Brain pericyte (primary cell): ENCODE measurements around the gene NGFR.
"Not testable (repeated sequence)": the region's sequence is repeated elsewhere in the genome, so short reads cannot be mapped to it uniquely, and the experiment has no call there.

ENCODE experiments used
- DNase-seq: peaks from one replicate; pipeline ENCODE4 v3.0.0-alpha.2; 2012; ENCODE audit warnings: low read depth, low spot score

NGFR gene

DNA sequence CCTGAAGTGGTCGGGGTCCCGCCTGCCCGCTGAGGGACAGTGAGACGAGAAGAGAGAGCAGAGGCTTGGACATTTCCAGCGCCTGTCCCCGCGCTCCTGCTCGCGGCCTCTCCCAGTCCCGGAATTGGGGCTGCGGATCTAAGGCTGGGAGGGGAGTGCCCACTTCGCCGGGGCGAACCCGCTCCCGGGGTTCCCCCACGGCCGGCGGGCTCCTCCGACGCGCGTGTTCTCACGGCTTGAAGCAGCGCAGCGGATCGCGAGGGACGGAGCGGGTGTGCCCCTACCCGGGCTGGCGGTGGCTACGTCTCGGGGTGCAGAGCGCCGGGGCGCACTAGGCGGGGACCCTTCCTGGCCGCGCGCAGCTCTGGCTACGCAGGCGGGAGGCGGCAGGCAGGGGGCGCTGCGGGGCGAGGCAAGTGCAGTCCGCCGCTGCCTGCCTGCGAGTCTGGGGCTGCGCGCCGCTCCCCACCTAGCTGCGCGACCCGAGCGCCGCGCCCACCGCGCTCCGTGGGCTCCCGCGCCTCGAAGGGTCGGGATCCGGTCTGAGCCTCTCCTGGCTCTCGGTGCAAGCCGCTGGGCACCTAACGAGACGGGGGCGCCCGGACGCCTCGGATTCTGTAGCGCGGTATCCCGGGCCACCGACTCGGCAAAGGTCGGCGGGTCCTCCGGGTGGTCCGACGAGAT, 1.2 kb downstream of the NGFR start:
- no peak for DNase-seq

DNA sequence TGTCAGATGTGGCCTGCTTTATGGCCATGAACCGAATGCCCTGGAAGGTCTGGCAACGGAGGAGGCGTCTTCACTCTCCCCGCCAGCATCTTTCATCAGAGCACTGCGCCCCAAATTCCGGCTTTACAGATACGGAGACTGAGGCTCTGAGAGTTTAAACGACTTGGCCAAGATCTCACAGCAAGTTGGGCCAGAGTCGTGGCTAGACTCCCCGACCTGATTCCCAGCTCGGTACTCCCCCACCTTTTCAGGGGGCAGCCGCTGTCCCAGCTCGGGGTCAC, 1.7 kb downstream of the NGFR start:
- DNase-seq = no peak

DNA sequence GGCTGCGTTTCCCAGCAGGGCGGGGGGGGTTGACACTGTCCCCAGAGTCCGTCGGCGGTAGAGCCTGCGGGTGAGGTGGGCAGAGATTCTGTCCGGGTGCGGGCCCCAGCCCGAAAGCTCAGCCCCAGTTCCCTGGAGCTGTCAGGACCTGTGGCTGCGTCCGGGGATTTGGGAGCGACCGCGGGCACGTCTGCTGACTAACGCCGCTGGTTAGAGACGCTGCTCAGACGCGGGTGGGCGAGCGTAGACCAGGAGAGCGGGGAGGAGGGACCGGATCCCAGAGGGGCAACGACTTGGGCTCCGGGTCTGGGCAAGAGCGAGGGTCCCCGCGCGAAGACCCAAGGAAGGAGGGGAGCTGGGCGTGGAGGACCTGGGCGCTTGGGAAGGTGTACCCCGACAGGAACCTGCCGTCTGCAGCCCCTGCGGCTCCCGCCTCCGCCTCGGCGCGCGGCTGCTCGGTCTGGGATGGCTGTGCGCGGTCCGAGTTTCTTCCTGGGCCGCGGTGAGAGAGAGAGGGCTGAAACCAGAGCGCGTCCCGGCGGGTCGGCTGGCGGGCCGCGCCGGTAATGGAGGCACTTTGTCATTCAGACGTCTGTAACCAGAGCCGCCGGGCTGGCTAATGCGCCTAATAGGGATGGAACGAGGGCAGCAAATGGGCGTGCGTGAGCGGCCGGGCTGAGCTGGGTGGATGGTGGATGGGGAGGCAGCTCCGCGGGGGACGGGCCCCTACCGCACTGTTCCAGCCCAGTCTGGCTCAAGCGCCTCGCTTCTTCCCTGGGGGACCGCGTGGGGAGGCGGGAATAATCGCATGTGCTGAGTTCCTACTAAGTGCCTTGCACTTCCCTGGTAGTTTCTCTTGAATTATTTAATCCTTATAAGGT, 2.3 kb downstream of the NGFR start:
- DNase-seq = no peak

DNA sequence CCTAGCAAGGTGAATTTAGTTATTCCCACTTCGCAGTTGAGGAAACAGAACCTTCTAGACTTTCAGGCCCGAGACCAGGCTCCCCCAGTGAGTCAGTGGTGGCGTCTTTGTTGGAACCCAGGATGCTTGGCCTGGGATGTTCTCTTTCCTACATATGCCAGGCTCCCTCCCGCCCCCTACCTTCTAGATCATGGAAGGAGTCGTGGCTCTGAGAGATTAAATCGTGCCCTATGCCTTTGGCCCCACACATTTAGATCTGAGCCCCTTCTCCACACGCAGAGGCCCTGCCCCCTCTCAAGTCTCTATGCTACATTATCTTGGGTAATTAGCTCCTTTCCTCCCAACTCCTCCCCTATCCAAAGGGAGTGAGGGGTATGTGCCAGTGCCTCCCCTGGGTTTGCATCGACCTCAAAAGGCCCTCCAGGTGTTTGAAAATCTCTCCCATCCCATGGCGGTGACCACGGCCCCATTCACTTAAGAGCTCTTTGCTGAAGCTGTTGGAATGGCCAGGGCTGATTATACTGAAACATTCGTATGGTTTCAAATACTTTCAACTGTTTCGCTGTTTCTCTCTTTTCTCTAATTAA, 3.0 kb downstream of the NGFR start:
- no peak for DNase-seq

DNA sequence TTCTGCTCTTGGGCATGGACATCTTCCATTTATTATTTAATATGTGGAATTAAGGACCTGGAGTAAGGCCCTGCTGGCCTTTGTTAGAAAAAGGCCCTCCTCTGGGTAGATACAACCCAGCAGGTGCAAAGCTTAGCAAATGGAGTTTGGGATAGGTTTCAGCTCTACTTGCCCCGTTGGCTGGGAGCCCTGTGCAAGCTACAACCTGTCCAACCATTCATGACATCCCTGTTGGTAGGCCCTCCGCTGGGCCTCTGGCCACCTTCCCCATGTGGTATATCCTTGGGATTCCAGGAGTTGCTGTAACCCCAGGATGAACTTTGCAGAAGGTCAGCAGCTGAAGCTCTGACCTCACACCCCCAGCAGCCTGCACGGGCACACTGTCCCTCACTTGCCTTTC, 6.4 kb downstream of the NGFR start:
- DNase-seq = no peak

DNA sequence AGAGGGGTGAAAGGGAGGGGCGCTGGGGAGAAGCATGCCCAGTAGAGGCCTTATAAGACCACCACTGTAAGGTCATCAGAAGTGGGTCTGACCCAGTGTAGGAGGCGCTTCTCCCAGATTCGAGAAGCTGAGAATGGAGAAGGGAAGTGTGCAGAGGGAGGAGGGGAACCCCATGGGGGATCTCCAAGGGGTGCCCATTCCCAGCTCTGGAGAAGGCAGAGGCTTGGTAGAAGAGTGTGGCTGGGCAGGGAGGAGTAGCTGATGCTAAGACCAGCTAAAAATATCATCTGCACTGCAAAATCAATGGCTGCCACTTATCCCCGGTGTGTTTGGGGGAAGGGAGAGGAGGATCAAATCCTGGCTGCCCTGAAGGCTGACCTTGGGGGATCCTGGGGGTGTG, 7.2 kb downstream of the NGFR start:
- DNase-seq = no peak

DNA sequence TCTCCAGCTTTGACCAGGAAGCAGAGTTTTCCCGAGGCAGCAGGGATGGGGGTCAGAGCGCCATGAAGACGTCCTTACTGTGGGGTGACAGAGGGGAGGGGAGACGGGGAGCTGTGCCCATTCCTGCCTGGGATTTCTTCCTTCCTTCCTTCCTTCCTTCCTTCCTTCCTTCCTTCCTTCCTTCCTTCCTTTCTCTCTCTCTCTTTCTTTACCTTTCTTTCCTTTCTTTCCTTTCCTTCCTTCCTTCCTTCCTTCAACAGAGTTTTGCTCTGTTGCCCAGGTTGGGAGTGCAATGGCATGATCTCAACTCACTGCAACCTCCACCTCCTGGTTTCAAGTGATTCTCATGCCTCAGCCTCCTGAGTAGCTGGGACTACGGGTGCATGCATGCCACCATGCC, 7.6 kb downstream of the NGFR start:
- not testable (repeated sequence) for DNase-seq

DNA sequence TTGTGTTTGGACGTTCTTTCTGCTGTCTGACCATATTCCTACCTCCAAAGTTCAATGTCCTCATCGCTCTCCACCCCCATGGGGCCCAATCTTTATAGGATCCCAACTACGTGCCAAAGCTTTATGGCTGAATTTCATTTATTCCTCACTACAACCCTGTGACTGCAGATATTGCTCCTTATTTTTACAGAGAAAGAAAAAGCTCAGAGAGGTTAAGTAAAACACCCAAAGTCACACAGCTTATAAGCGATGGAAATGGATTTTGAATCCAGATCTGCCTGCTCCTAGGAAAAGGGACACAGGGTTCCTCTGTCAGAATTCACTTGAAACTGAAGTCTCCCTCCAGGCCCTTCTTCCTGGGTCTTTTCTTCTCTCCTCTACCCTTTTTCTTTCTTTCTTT, 9.3 kb downstream of the NGFR start:
- no peak for DNase-seq

DNA sequence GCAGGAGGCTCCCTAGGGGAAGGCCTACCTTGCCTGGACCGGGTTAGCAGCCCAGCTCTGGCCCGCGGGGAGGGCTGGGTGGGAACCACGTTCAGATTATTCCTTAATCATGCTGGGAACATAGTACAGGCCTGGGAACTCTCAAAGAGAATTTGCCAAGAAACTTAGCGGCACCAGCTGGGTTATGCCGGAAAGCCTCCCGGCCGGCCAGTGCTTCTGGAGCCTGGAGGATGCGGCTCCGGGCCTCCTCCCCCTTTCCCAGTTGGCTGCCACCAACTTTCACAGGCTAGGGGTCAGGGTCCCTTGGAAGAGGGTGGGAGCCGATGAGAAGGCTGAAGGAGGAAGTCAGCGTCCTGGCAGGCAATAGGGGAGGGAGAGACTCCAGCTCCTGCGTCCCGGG, 10.8 kb downstream of the NGFR start:
- DNase-seq = no peak

DNA sequence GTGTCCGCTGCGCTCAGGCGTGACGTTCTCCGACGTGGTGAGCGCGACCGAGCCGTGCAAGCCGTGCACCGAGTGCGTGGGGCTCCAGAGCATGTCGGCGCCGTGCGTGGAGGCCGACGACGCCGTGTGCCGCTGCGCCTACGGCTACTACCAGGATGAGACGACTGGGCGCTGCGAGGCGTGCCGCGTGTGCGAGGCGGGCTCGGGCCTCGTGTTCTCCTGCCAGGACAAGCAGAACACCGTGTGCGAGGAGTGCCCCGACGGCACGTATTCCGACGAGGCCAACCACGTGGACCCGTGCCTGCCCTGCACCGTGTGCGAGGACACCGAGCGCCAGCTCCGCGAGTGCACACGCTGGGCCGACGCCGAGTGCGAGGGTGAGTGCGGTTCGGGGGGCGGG, 11.2 kb downstream of the NGFR start:
- no peak for DNase-seq

DNA sequence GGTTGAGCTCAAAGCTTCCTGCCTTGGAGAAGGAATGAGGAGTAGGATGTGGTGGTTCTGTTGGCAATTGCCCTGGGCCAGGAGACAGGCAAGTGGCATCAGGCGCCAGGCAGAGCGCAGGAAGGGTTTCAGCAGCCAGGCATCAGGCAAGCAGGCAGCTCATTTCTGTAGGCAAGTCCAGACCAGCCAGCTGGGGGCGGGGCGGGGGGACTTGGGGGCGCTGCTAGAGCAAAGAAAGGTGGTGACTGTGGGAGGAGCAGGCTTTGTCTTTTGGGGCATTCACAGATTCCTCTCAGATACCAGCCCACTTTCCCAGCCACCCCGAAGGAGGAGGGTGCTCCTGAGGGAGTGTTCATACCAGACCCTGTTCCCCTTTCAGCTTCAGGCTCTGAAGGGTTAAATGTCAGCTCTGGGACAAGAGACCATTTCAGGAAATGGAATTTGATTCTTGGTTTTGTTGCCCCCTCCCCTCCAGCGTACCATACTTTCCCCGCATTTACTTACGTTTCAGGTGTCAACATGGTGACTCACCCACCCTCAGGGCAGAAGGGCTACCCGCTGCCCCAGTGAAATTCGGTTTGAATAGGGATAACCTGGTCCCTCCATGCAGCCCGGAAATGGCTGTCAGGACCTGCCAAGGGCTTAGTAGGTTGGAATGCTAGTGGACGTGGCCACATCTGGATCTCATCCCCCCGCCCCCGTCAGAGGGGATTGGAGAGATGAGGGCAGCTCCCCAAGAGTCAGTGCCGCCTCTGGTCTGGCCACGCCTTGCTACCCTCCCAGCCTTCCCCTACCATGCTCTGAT, 13.2 kb downstream of the NGFR start:
- DNase-seq = no peak

DNA sequence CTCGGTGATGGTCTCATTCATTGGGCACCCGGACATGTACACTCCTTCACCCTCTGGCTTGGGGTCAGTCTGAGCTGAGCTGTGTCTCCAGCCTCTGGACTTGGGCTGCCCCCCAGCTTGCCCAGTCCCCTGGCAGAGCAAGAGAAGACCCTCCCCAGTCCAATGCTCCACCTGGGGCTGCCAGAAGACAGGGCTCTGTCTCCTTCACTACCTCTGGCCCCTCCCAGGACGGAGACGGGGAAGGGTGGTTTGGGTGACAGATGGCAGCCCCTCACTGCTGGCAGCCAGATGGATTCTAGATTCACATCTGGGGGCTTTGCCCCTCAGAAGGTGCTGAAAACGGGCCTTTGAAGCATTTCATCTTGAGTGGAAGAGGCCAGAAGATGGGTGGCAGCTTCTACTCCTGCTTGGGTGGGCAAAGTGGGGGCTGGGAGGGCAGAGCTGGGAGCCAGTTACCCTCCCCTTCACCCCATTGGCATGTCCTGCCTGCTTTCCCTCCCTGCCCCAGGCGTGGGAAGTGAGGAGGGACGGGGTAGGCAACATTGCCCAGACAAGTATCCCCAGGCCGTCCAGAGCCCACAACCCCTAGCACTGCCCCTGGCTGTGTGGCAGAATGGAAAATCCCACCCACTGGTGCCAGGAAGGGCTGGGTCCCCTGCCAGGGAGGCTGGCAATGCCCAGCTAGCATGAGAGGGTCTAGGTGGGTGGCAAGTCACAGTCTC, 13.9 kb downstream of the NGFR start:
- no peak for DNase-seq

DNA sequence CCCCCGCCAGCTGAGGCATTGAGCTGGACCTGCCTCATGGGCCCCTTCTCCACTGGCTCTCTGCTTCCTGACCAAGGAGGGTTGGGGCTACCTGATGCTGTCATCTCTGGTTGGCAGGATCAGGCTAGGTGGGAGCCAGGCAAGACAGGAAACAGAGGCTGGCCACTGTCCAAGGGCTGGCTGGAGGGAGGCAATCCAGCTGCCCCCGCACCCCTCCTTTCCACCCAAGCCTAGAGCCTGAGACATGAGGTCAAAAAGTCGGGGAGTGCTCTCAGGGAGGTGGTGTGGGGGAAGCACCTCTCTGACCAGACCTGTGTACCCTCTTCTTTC, 14.5 kb downstream of the NGFR start:
- no peak for DNase-seq

DNA sequence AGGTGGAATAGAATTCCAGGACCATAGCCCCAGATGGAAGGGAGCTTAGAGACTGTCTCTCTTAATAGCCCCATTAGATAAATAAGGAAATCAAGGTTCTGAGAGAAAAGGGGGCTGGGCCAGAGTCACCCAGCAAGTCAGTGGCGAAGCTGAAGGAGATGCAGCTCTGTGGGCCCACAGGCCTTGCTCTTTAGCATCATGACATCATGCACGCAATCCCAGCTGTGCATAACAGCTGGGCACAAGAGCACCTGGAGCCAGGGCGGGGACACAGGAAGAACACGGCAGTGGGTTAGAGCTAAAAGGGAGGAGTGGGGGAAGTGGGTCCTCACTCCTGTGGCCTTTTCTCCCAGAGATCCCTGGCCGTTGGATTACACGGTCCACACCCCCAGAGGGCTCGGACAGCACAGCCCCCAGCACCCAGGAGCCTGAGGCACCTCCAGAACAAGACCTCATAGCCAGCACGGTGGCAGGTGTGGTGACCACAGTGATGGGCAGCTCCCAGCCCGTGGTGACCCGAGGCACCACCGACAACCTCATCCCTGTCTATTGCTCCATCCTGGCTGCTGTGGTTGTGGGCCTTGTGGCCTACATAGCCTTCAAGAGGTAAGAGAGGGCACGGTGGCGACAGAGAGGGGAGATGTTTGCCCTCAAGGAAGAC, 15.1 kb downstream of the NGFR start:
- DNase-seq = no peak

DNA sequence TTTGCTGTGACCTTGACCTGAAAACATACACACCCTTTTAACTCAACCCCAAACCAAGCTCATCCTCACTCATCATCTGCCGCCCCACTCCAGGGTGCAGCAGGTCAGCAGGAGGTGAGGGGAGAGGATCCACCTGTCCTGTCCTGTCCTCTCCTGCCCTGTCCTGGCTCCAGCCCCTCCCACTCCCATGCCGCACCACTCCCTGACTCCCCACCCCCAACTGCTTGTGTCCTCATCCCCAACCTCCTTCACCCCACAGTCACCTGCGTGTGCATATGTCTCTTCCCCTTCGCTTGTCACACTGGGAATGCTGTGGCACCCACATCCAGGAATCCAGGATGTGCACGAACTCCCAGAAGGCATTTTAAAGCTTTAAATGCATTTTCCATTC, 15.6 kb downstream of the NGFR start:
- DNase-seq = no peak

DNA sequence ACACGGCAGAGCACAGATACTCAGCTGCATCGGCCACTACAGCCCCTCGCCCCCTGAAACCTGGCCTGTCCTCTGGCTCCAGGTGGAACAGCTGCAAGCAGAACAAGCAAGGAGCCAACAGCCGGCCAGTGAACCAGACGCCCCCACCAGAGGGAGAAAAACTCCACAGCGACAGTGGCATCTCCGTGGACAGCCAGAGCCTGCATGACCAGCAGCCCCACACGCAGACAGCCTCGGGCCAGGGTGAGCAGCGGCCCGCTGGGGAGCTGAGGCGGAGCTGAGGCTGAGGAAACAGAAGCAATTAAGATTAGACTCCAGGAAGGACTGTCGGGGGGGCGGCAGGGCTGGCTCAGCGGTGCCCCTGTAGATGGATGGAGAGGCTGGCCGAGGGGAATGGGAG, 16.7 kb downstream of the NGFR start:
- DNase-seq = no peak

DNA sequence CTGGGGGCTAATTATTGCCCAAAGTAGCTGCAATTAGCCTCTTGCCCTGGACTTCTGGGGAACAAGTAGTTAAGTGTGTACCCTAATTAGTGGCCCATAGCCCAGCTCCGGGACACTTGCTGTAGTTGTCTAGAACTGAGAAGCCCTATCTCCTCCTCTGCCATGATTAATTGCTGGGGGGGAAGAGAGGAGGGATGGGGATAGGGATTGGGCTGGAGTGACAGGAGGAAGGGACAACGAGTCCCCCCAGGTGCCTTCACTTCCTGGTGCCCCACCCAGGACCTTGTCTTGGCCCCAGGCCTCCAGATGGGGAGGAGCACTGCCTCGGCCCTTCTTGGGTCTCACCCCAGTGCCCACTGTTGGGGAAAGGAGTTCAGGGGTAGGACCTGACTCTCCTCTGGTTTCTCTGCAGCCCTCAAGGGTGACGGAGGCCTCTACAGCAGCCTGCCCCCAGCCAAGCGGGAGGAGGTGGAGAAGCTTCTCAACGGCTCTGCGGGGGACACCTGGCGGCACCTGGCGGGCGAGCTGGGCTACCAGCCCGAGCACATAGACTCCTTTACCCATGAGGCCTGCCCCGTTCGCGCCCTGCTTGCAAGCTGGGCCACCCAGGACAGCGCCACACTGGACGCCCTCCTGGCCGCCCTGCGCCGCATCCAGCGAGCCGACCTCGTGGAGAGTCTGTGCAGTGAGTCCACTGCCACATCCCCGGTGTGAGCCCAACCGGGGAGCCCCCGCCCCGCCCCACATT, 17.4 kb downstream of the NGFR start:
- DNase-seq = no peak

DNA sequence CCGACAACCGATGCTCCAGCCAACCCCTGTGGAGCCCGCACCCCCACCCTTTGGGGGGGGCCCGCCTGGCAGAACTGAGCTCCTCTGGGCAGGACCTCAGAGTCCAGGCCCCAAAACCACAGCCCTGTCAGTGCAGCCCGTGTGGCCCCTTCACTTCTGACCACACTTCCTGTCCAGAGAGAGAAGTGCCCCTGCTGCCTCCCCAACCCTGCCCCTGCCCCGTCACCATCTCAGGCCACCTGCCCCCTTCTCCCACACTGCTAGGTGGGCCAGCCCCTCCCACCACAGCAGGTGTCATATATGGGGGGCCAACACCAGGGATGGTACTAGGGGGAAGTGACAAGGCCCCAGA, 17.9 kb downstream of the NGFR start:
- no peak for DNase-seq

DNA sequence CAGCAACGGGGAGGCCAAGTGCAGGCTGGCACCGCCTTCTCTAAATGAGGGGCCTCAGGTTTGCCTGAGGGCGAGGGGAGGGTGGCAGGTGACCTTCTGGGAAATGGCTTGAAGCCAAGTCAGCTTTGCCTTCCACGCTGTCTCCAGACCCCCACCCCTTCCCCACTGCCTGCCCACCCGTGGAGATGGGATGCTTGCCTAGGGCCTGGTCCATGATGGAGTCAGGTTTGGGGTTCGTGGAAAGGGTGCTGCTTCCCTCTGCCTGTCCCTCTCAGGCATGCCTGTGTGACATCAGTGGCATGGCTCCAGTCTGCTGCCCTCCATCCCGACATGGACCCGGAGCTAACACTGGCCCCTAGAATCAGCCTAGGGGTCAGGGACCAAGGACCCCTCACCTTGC, 18.5 kb downstream of the NGFR start:
- no peak for DNase-seq

DNA sequence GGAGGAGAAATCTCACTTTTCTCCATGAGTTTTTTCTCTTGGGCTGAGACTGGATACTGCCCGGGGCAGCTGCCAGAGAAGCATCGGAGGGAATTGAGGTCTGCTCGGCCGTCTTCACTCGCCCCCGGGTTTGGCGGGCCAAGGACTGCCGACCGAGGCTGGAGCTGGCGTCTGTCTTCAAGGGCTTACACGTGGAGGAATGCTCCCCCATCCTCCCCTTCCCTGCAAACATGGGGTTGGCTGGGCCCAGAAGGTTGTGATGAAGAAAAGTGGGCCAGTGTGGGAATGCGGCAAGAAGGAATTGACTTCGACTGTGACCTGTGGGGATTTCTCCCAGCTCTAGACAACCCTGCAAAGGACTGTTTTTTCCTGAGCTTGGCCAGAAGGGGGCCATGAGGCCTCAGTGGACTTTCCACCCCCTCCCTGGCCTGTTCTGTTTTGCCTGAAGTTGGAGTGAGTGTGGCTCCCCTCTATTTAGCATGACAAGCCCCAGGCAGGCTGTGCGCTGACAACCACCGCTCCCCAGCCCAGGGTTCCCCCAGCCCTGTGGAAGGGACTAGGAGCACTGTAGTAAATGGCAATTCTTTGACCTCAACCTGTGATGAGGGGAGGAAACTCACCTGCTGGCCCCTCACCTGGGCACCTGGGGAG, 19.1 kb downstream of the NGFR start:
- no peak for DNase-seq
